ENCODE measurements around the gene DLG5.

DNA sequence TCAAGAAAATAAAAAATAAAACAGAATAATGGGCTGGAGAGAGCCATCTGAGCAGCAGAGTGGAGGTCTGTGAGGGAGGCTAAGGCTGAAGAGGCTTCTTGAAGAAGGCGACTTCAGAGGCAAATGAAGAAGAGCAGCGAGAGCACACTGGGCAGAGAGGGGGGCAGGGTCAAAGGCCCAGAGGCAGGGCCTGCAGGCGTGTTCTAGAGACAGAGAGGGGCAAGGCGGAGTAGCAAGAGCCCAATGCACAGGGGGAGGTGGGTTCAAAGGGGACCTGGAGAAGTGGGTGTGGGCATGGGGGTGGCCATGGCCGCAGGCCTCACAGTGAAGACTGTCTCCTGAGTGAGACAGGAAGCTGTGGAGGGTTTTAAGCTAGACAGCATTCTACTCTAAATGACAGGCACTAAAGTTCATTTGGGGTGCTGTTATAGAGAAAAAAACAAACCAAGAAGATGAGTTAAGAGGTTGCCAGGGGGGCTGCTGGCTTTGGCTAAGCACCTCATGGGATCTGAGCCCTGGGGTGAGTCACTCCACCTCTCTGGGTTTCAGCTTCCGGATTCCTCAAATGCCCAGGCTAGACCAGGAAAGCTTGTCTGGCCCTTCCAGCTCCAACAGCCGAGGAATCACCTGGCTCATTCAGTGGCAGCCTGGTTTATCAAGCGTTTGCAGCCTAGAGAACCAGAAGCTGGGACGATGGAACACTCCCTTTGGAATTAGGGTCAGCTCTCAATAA lies 81.7 kb downstream of the DLG5 start:
- no peak for TF ChIP-seq CTCF (IDR thresholded peaks at IDR 0.05)
- TF ChIP-seq POLR2A (IDR thresholded peaks at IDR 0.05): peak in 1 of 2 donors; percentile 53

Measured in thyroid gland (tissue), 4 donors.